GM21390 (cell line): ENCODE data around the gene CNPY3.
"Not testable (repeated sequence)": the region's sequence is repeated elsewhere in the genome, so short reads cannot be mapped to it uniquely, and the experiment has no call there.

Experiments used
- ATAC-seq: cut with Tn5 transposase; IDR thresholded peaks from one replicate; pipeline ENCODE4 v1.9.1; 2021; ENCODE audit not compliant: unreplicated experiment

Gene CNPY3

GRCh38 chr6:42928986-42929820, at the start of gene CNPY3:
Gene CNPY3 (plus strand): TSS chr6:42929480. CDS start chr6:42929571, 91 bp downstream.
- ATAC-seq = peak; percentile 77

GRCh38 chr6:42880240-42880817, 49.0 kb upstream of the CNPY3 start:
- not testable (repeated sequence) for ATAC-seq

- not testable (repeated sequence) for ATAC-seq
These were observed 48.4 kb upstream of the CNPY3 start for GRCh38 chr6:42880871-42881270.

DNA sequence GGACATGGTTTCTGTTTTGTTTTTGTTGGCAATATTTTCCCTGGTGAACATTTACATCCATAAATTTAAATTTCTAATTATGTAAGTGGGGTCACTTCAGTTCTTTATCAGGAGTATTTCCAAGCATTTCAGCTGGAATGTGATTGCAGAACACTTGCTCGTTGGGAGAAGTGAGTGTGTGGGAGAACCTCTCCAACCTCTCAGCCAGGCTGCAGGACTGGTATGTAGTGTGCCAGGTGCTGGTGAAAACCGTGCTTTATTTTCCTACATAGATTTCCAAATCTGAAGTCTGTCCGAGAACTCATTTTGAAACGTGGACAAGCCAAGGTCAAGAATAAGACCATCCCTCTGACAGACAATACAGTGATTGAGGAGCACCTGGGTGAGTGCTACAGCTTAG, 43.6 kb upstream of the CNPY3 start:
- ATAC-seq = no peak

- ATAC-seq = not testable (repeated sequence)
These were observed 41.1 kb upstream of the CNPY3 start for GRCh38 chr6:42888201-42888600.

DNA sequence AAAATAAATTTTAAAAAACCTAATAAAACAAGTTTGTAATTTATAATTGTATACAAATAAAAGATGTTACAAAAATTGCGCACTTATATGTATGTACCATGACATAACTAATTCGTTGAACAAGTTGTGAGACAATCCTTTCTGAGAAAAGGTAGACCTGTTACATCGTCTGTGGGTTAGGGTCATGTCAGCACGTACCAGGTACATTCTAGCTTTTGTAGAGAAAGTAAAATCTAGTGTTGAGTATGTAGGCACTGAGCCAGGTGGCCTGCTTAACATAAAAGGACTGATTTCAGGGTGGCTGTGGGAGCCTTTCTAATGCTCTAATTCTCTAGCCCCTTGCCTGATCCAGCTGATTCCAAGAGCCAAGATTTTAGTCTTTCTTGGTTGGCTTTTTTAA, 39.5 kb upstream of the CNPY3 start:
- ATAC-seq = no peak

DNA sequence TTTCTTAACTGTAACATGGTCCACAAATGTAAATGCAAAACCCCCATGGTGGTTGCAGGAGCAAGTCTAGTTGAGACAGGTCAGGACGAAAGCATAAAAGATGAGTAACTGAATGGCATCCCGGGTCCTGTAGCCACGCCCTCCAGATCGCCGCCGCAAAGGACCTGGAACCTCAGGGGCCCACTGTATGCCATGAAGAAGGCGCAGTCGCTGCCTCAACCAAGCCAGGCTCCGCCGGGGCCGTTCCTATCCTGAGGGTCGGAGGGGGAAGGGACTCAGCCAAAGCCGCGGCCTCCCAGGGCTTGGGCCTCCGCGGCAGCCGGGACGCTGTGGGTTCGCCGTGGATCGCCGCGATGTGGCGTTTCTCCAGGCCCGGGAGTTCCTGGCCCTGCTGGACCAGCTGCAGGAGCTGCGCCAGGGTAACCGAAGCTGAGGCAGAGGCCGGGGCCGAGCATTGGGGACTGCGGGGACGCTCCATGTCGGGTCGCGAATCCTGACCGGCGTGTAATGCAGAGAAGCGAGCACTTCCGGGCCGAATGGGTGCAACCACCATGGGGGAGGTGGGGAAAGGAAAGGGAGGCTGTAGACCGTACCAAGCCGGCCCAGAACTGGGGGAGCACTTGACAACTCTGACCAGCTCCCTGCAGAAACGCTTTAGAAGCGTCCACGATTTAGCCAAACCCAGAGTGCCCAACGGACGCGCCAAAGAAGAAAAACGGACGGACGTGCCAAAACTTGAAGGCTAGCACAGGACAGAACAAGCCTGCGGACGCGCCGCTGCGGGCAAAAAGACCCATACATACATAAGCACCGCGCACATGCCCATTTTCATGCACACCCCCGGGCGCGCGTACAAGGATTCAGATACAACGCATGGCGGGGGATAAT, 38.7 kb upstream of the CNPY3 start:
- ATAC-seq = peak; percentile 79

- ATAC-seq = no peak
These were observed 38.0 kb upstream of the CNPY3 start for GRCh38 chr6:42891199-42891722.

GRCh38 chr6:42894041-42894828, 35.0 kb upstream of the CNPY3 start:
- ATAC-seq = not testable (repeated sequence)

- ATAC-seq = no peak
These were observed 33.0 kb upstream of the CNPY3 start for GRCh38 chr6:42896178-42896719.

GRCh38 chr6:42898891-42899361, 30.4 kb upstream of the CNPY3 start:
- no peak for ATAC-seq

DNA sequence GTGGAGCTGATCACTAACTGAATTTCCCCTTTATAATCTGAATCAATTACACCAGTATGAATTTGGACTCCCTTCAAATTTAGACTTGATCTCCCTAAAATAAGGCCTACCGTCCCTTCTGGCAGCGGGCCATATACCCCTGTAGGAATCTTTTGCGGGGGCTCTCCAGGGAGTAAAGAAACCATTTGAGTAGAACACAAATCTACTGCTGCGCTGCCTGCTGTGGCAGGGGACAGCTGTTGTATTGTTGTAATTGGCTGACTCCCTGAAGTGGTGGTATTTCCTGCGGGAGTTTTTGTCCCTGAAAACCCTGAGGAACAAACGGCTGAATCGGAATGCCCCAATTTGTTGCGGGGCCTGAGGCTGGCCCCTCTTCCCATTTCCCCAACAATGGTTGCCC, 29.4 kb upstream of the CNPY3 start:
- ATAC-seq = no peak

DNA sequence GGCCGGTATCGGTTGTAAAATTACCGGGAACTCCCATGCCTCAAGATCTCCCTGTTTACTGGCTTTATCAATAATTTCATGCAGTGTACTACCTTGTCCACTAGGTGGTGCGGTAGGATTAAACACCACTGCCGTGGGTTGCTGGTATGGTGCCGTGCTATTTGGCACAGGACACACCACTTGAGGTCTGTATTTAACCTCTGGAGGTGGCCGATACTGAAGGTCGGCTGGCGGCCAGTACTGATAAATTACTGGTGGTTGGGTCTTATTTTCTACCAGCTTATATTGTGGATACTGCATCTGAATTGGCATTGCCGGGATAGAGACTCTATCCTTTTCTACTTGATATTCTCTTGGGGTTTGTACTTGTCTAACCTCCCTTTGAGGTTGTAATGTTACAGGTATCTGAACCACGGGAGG, 27.7 kb upstream of the CNPY3 start:
- ATAC-seq = no peak

DNA sequence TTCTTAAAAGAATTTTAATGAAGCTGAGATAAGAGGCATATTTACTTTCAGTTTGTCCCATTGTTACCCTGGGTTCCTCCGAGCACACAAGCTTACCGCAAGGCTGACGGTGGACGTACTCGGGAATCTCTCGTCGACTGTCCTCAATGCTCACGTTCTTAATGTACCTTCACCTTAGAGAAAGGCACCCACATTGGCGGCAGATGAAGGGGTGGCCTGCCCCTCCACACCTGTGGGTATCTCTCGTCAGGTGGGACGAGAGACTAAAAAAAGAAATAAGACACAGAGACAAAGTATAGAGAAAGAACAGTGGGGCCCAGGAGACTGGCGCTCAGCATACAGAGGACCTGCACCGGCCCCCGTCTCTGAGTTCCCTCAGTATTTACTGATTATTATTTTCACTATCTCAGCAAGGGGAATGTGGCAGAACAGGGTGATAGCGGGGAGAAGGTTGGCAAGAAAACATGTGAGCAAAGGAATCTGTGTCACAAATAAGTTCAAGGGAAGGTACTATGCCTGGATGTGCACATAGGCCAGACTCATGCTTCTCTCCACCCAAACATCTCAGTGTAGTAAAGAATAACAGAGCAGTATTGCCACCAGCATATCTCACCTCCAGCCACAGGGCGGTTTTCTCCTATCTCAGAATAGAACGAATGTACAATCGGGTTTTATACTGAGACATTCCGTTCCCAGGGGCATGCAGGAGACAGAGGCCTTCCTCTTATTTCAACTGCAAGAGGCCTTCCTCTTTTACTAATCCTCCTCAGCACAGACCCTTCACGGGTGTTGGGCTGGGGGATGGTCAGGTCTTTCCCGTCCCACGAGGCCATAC, 26.6 kb upstream of the CNPY3 start:
- ATAC-seq = not testable (repeated sequence)

GRCh38 chr6:42904467-42904866, 24.8 kb upstream of the CNPY3 start:
- ATAC-seq = no peak

DNA sequence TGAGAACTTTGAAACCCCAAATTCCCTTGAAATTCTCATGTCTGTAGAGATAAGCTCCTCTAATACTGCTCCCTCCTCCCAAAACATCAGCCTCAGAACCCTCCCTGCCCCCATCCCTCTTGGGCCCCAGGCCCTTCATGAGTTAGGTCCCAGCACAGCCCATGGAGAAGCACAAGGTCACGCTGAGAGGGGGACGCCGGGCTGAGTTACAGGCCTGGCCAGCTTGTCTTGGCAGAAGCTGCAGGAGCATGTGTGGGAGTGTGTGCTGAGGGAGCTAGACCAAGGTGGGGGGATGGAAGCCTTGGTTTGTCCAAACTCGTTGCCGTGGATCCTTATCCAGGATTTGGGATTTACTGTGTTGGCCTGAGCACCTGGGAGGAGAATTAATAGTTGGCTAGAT, 21.9 kb upstream of the CNPY3 start:
- no peak for ATAC-seq

- ATAC-seq = no peak
These were observed 19.4 kb upstream of the CNPY3 start for GRCh38 chr6:42909835-42910234.

DNA sequence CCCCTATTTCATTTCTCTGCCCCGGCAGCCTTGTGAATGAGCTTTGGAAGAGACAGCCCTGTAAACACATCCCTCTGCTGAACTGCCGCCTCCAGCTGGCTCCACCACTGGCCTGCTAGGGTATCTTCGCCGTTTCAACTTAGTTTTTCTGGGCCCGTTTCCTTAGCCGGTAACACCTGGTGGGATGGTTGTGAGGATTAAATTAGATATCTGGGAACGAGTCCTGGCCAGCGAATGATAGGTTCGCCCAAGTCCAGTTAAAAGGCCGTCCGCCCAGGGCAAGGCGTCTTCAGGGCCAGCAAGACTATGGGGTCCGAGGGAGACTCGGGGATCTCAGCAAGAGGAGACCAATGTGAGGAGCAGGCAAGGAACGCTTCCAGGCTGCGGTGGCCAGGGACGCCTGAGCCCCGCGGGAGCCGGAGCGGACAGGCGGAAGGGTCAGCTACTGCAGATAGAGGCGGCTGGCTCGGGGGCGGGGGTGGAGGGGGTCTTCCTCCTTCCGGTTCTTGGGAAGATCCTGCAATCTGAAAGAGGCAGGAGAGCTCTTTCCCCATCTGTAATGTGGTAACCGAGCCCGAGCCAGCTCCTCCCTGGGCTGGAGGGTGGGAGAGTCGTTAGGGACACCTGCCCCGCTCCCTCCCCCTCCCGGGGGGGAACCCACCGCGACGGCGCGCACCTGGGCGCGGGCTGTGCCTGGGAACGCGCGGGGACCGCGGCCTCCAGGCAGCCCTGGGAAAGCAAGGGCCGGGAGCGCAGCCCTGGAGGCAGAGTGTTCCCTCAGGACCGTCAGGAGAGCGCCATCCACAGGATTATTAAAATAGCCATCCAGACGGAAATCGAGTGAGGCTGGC, 17.9 kb upstream of the CNPY3 start:
- no peak for ATAC-seq
